B cell (primary cell): ENCODE results near the gene SHC2. TPM values are rescaled to one million over a fixed set of nuclear protein-coding genes. Genes with fewer than 3 reads are reported as not detected.

Experiments used
- ATAC-seq: fragments of 200-7000 bp; cut with Tn5 transposase; one replicate; pipeline ENCODE4 v1.10.0; 2021; ENCODE audit warnings: low read depth, mild to moderate bottlenecking, moderate number of reproducible peaks, moderate library complexity
- CTCF ChIA-PET: fragments of 350-600 bp; sonication (Branson Sonifier 250); formaldehyde crosslinking; loops from one replicate; lab custom pipeline; 2021; ENCODE audit warnings: antibody characterized with exemption, inconsistent platforms; lab: Charles Lee
- POLR2A ChIA-PET: fragments of 350-600 bp; sonication (Branson Sonifier 250); formaldehyde crosslinking; loops from one replicate; lab custom pipeline; 2021; ENCODE audit warnings: antibody characterized with exemption; lab: Charles Lee
- DNase-seq: peaks from one replicate; pipeline ENCODE4 v3.0.0; 2013
- H2AFZ ChIP-seq: 2 replicates; pipeline ENCODE4 v1.6.1; 2012; ENCODE audit warnings: mild to moderate bottlenecking, low read depth, low read length; ENCODE audit not compliant: insufficient read depth, poor library complexity, severe bottlenecking
- H3K27ac ChIP-seq, 2 donors: 1 replicate in 1 of 2; 2 replicates in 1 of 2; pipeline ENCODE4 v1.5.1; 2012 to 2013; ENCODE audit warnings: low read length in 2 of 2, mild to moderate bottlenecking in 2 of 2, moderate library complexity in 1 of 2
- H3K27me3 ChIP-seq, 4 experiments: fragments of 200-600 bp in 1 of 4; sonication (generic) in 1 of 4; replicated peaks in 1 of 4; 1 replicate in 2 of 4; 2 replicates in 2 of 4; pipeline versions ENCODE4 v1.6.1 to v1.7.0; 2013 to 2016; ENCODE audit warnings: low read length in 3 of 4, mild to moderate bottlenecking in 2 of 4, mixed read lengths in 1 of 4, moderate library complexity in 1 of 4; ENCODE audit not compliant: insufficient read depth in 4 of 4, control insufficient read depth in 3 of 4; ENCODE audit errors: control extremely low read depth in 1 of 4
- H3K36me3 ChIP-seq, 2 experiments: replicated peaks in 1 of 2; 1 replicate in 1 of 2; 2 replicates in 1 of 2; pipeline versions ENCODE4 v1.6.1 to v1.7.1; 2013; ENCODE audit warnings: low read length in 1 of 2; ENCODE audit not compliant: insufficient read depth in 2 of 2, control insufficient read depth in 1 of 2; ENCODE audit errors: control extremely low read depth in 1 of 2, extremely low read depth in 1 of 2
- H3K4me1 ChIP-seq, 2 donors: fragments of 200-600 bp in 1 of 2; sonication (generic) in 1 of 2; 1 replicate in 1 of 2; 2 replicates in 1 of 2; pipeline versions ENCODE4 v1.5.1 to v1.6.1; 2013 to 2017; ENCODE audit warnings: low read length in 2 of 2; ENCODE audit not compliant: control insufficient read depth in 2 of 2, insufficient read depth in 2 of 2
- H3K4me2 ChIP-seq: replicated peaks from 2 replicates; pipeline ENCODE3; 2012; ENCODE audit warnings: mild to moderate bottlenecking, low read depth, low read length; ENCODE audit not compliant: poor library complexity, severe bottlenecking
- H3K4me3 ChIP-seq, 5 experiments: fragments of 200-600 bp in 1 of 5; sonication (generic) in 1 of 5; 1 replicate in 3 of 5; 2 replicates in 2 of 5; pipeline versions ENCODE4 v1.5.1 to v1.7.0; 2011 to 2016; ENCODE audit warnings: low read length in 4 of 5, mild to moderate bottlenecking in 4 of 5, low read depth in 2 of 5, control low read depth in 1 of 5, moderate library complexity in 1 of 5; ENCODE audit not compliant: insufficient read depth in 1 of 5; ENCODE audit errors: control extremely low read depth in 1 of 5, extremely low read depth in 1 of 5
- H3K79me2 ChIP-seq: fragments of 200-600 bp; sonication (generic); one replicate; pipeline ENCODE4 v1.6.0; 2016; ENCODE audit warnings: low read length; ENCODE audit not compliant: control insufficient read depth, insufficient read depth
- H3K9ac ChIP-seq: fragments of 200-600 bp; sonication (generic); 2 replicates; pipeline ENCODE4 v1.6.1; 2017; ENCODE audit warnings: mild to moderate bottlenecking, low read length, moderate library complexity
- H3K9me3 ChIP-seq, 3 donors: one replicate each; pipeline versions ENCODE4 v1.6.1 to v1.7.1; 2013; ENCODE audit warnings: low read length in 2 of 3; ENCODE audit not compliant: control insufficient read depth in 2 of 3, insufficient read depth in 1 of 3; ENCODE audit errors: control extremely low read depth in 1 of 3
- H4K20me1 ChIP-seq: 2 replicates; pipeline ENCODE4 v1.6.0; 2012; ENCODE audit warnings: mild to moderate bottlenecking, low read length; ENCODE audit not compliant: insufficient read depth, control insufficient read depth, poor library complexity, severe bottlenecking
- H3K27ac Mint-ChIP-seq: one replicate; pipeline ENCODE4 v1.8.0; 2021; ENCODE audit warnings: mixed read lengths
- H3K27me3 Mint-ChIP-seq: one replicate; pipeline ENCODE4 v1.8.0; 2021; ENCODE audit warnings: mixed read lengths
- H3K4me1 Mint-ChIP-seq: one replicate; pipeline ENCODE4 v1.8.0; 2021; ENCODE audit warnings: mixed read lengths
- H3K4me3 Mint-ChIP-seq: one replicate; pipeline ENCODE4 v1.8.0; 2021; ENCODE audit warnings: mixed read lengths
- H3K9me3 Mint-ChIP-seq: one replicate; pipeline ENCODE4 v1.8.0; 2022; ENCODE audit warnings: mixed read lengths; ENCODE audit not compliant: insufficient read depth
- EZH2 ChIP-seq: IDR thresholded peaks from 2 replicates; pipeline ENCODE4 v1.6.1; 2012; ENCODE audit warnings: borderline replicate concordance, low read depth, mild to moderate bottlenecking, moderate library complexity, low read length; ENCODE audit not compliant: insufficient read depth, poor library complexity, severe bottlenecking
- WGBS: methylation state at CpG from one replicate; pipeline ENCODE4 v1.1.5; 2013; ENCODE audit warnings: missing lambda C conversion rate; ENCODE audit not compliant: insufficient coverage; 5-methylcytosine and 5-hydroxymethylcytosine counted together
- intact Hi-C: fragments of 100-400 bp; cut with micrococcal nuclease; formaldehyde crosslinking; loops from one replicate; pipeline ENCODE4 v1.10.0; 2022
- polyA plus RNA-seq: library from polyadenylated mRNA; depleted of rRNA; stranded (reverse); fragments of >200 nt; gene quantifications from 2 replicates; pipeline ENCODE4 v1.2.3, GENCODE V29; 2012
- total RNA-seq, 2 donors: library from RNA; stranded (reverse); fragments of 120-200 nt in 1 of 2; gene quantifications; 1 replicate in 1 of 2; 2 replicates in 1 of 2; pipeline versions ENCODE4 v1.2.3 to v1.2.4, GENCODE V29; 2013 to 2022
- TF ChIP-seq, protein P1 (sequence below): fragments of 200-600 bp; IDR thresholded peaks from one replicate; pipeline ENCODE4 v1.8.0; 2022; ENCODE audit warnings: antibody characterized with exemption, mild to moderate bottlenecking

Gene SHC2
- total and polyA plus RNA-seq, 2 donors (not counting 1 experiment from before 2014, with no cell fraction given) = 0.19 TPM; not detected in 1

DNA sequence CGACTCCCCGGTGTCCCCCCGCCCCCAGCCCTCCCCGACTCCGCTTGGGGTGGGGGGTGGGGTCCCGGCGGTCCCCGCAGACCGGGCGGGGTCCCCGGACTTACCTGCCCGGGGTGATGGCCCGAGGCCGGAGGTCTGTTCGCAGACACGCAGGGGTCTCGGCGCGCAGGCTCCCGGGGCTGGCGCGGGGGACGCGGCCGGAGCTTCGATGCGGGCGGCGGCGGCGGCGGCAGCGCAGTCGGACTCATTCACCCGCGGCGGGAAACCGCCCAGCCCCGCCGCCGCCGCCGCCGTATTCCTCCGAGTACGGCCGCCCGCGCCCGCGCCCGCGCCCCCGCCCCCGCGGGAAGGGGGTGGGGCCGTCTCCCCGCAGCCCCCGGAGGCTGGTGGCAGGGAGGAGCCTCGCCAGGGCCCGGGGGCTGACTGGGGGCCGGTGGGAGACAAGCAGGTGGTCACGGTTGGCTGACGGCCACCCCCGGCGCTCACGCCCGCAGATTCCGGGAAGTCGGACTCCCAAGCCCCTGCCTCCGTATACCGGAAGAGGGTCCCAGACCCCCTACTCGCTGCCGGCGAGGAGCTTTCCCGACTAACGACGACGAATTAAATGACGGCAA lies 51.8 kb downstream of the SHC2 start, which contains the start of gene C2CD4C:
Gene C2CD4C, minus strand, starts transcription at position 246 of the 614 bp plus-strand sequence. CDS start 786 bp downstream, outside the sequence.
- POLR2A ChIA-PET = no interaction called here
- no peaks in the 10 kb centered on the region for H3K9me3 Mint-ChIP-seq

DNA sequence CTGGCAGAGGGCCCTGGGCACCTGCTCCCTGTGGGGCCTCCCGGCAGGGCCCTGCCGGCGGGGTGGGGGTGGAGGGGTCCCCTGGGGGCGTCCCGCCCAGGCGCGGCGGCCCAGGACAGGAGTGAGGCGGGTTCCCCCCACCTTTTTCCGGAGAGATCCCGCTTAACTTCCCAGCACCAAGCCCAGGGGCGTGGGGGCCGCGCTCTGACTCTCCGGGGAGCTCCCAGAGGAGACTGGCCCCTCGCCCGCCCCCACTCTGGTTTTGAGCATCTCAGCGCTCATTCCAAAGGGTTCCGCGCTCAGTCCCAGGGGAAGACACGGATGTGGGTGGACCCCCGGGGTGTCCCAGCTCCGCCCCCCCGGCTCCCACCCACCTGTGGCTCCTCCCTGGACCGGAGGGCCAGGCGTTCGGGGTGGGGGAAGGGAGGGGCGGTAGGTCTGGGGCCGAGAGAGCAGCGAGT lies 52.4 kb downstream of the SHC2 start:
- Histone ChIP-seq H3K4me1 (peaks cover 14 to 16% of the 10 kb centered on the region in 2 donors), H3K9ac (peak overlapping the region; percentile 50), H3K9me3 (peaks cover 0 to 9% (median 0%) of the 10 kb centered on the region in 3 donors), H4K20me1 (no peaks in the 10 kb centered on the region), H3K4me3 (peak overlapping the region in 4 of 5 experiments; percentile 13 to 52 (median 34)), H3K27me3 (peaks cover 0 to 35% (median 10%) of the 10 kb centered on the region in 4 experiments), H3K79me2 (no peaks in the 10 kb centered on the region), H3K4me2 (peak overlapping the region; percentile 79), H2AFZ (peak overlapping the region; percentile 1), H3K36me3 (no peaks in the 10 kb centered on the region), H3K27ac (no peak overlapping the region)
- POLR2A ChIA-PET = no interaction called here
- no peak overlapping the region for H3K27ac Mint-ChIP-seq
- TF ChIP-seq, protein P1, sequence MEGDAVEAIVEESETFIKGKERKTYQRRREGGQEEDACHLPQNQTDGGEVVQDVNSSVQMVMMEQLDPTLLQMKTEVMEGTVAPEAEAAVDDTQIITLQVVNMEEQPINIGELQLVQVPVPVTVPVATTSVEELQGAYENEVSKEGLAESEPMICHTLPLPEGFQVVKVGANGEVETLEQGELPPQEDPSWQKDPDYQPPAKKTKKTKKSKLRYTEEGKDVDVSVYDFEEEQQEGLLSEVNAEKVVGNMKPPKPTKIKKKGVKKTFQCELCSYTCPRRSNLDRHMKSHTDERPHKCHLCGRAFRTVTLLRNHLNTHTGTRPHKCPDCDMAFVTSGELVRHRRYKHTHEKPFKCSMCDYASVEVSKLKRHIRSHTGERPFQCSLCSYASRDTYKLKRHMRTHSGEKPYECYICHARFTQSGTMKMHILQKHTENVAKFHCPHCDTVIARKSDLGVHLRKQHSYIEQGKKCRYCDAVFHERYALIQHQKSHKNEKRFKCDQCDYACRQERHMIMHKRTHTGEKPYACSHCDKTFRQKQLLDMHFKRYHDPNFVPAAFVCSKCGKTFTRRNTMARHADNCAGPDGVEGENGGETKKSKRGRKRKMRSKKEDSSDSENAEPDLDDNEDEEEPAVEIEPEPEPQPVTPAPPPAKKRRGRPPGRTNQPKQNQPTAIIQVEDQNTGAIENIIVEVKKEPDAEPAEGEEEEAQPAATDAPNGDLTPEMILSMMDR = no peak
- TF ChIP-seq EZH2 = no peak
- peak overlapping the region; percentile 37 for H3K4me3 Mint-ChIP-seq
- no peak for ATAC-seq
- DNase-seq = no peak
- CTCF ChIA-PET = no interaction called here
- intact Hi-C loops = no loop called here
- H3K27me3 Mint-ChIP-seq = peaks cover 18% of the 10 kb centered on the region
- H3K9me3 Mint-ChIP-seq = no peaks in the 10 kb centered on the region
- peaks cover 6% of the 10 kb centered on the region for H3K4me1 Mint-ChIP-seq
- WGBS = 4% methylated on average over 19 of the region's 30 CpGs

More for the DNA sequence above, 51.8 kb downstream of the SHC2 start, which contains the start of gene C2CD4C:
- no peaks in the 10 kb centered on the region for H4K20me1 ChIP-seq
- WGBS = under 1% methylated on average over 76 of the region's 80 CpGs
- no peak within 1 kb of the TSS for H3K27ac ChIP-seq
- peak within 1 kb of the TSS; percentile 46 for H2AFZ ChIP-seq
- peak within 1 kb of the TSS; percentile 79 for H3K4me2 ChIP-seq
- Mint-ChIP-seq H3K4me3 (peak within 1 kb of the TSS; percentile 88), H3K27ac (no peak within 1 kb of the TSS), H3K4me1 (peaks cover 6% of the 10 kb centered on the region), H3K27me3 (peaks cover 17% of the 10 kb centered on the region)
- peak within 1 kb of the TSS; percentile 11 to 52 (median 41) for H3K4me3 ChIP-seq
- peaks cover 0 to 32% (median 10%) of the 10 kb centered on the region in 4 experiments for H3K27me3 ChIP-seq
- peaks cover 14 to 16% of the 10 kb centered on the region in 2 donors for H3K4me1 ChIP-seq
- DNase-seq (peak; percentile 40), ATAC-seq (no peak)
- intact Hi-C loops = no loop called here
- peaks cover 0 to 12% (median 0%) of the 10 kb centered on the region in 3 donors for H3K9me3 ChIP-seq
- no peaks in the 10 kb centered on the region for H3K36me3 ChIP-seq
- no peaks in the 10 kb centered on the region for H3K79me2 ChIP-seq
- H3K9ac ChIP-seq = peak within 1 kb of the TSS; percentile 50
- CTCF ChIA-PET = no interaction called here
- no peak for TF ChIP-seq EZH2
